Activated naive CD4-positive, alpha-beta T cell treated with anti-CD3 and anti-CD28 coated beads, Interleukin-2, amount 50 U/mL, for 24 hours (primary cell): ENCODE results near the gene OLFML3.
"Not testable (repeated sequence)": the region's sequence is repeated elsewhere in the genome, so short reads cannot be mapped to it uniquely, and the experiment has no call there.

ENCODE experiments used
- H3K27ac Mint-ChIP-seq: one replicate; pipeline ENCODE4 v1.8.0; 2021; ENCODE audit warnings: mild to moderate bottlenecking, mixed read lengths
- H3K27me3 Mint-ChIP-seq: one replicate; pipeline ENCODE4 v1.8.0; 2021; ENCODE audit warnings: mixed read lengths
- H3K36me3 Mint-ChIP-seq: one replicate; pipeline ENCODE4 v1.8.0; 2021; ENCODE audit warnings: mixed read lengths
- H3K4me1 Mint-ChIP-seq: one replicate; pipeline ENCODE4 v1.8.0; 2021; ENCODE audit warnings: mixed read lengths
- H3K4me3 Mint-ChIP-seq: one replicate; pipeline ENCODE4 v1.8.0; 2021; ENCODE audit warnings: mild to moderate bottlenecking, mixed read lengths
- H3K9me3 Mint-ChIP-seq: one replicate; pipeline ENCODE4 v1.8.0; 2021; ENCODE audit warnings: mixed read lengths

Gene OLFML3

DNA sequence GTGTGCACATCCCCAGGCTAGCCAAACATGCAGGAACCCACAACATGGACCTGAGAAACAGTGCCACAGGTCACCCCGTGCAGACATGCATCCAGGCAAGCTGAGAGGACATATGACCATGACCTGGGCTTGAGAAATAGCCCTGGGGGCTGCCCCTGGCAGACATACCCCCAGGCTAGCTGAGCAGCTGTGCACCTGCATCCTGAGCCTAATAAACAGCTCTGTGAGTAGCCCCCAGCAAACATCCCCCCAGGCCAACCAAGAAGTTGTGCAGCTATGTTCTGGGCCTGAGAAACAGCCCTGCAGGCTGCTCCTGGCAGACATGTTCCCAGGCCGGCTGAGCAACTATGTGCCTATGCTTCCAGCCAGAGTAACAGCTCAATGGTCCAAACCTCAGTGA lies 14.5 kb downstream of the OLFML3 start:
- Mint-ChIP-seq H3K9me3 (peaks cover 13% of the 10 kb centered on the region), H3K36me3 (peaks cover 13% of the 10 kb centered on the region), H3K4me3 (no peak overlapping the region), H3K27me3 (peaks cover 1% of the 10 kb centered on the region), H3K4me1 (peaks cover 10% of the 10 kb centered on the region), H3K27ac (no peak overlapping the region)

DNA sequence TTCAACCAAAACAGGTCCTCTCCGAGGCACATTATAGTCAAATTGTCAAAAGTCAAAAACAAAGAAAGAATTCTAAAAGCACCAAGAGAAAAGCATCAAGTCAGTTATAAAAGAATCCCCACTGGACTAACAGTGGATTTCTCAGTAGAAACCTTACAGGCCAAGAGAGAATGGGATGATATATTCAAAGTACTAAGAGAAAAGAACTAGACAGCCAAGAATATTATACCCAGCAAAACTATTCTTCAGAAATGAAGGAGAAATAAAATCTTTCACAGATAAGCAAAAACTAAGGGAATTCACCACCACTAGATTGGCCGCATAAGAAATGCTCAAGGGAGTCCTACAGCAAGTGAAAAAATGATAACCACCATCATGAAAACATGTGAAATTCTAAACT lies 16.1 kb downstream of the OLFML3 start:
- Mint-ChIP-seq H3K27me3 (peaks cover 1% of the 10 kb centered on the region), H3K36me3 (peaks cover 13% of the 10 kb centered on the region), H3K4me1 (peaks cover 10% of the 10 kb centered on the region), H3K4me3 (no peak overlapping the region), H3K27ac (peak overlapping the region; percentile 66), H3K9me3 (peaks cover 13% of the 10 kb centered on the region)

DNA sequence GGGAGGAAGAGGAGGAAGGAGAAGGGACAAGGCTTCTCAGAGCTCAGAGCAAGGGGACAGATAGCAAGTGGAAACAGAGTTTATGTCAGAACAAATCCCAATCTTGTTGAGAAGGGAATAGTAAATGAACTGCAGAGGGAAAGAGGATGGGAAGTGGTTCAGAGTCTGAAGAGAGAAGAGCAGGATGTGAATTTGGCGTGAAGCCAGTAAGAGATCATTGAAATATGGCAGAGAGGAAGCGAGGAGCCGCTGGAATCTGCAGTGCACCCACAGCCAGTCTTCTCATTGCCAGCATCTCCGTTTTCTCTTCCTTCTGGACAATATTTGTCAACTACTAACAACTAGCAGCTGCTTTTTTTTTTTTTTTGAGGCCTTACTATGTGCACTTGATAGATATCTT lies 19.1 kb downstream of the OLFML3 start:
- H3K36me3 Mint-ChIP-seq: peaks cover 13% of the 10 kb centered on the region
- H3K27me3 Mint-ChIP-seq: peaks cover 2% of the 10 kb centered on the region
- H3K9me3 Mint-ChIP-seq: peaks cover 13% of the 10 kb centered on the region
- no peak overlapping the region for H3K27ac Mint-ChIP-seq
- H3K4me3 Mint-ChIP-seq: no peak overlapping the region
- peaks cover 10% of the 10 kb centered on the region for H3K4me1 Mint-ChIP-seq

- Mint-ChIP-seq H3K9me3 (peaks cover 10% of the 10 kb centered on the region), H3K27ac (no peak overlapping the region), H3K4me1 (peaks cover 10% of the 10 kb centered on the region), H3K4me3 (no peak overlapping the region), H3K27me3 (peaks cover 2% of the 10 kb centered on the region), H3K36me3 (peaks cover 11% of the 10 kb centered on the region)
These were observed 20.0 kb downstream of the OLFML3 start for GRCh38 chr1:113999233-113999632.

DNA sequence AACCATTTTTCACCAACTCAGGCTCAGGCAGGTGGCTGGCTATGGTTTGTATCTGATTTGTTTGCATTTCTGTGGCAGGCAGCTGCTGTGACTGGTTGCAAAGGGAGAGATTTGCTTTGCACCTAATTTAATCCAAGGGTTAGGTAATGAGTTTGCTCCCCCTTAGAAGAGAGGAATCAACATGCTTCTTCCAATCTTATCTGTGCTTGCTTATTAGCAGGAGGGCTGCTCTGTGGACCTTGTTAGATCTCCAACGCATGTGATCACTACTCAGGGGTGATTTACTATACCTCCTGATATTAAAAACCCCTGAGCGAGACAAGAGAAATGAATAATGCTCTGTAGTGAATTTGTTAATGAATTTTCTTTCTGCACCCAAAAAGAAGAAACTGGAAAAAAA lies 20.5 kb downstream of the OLFML3 start:
- peaks cover 7% of the 10 kb centered on the region for H3K9me3 Mint-ChIP-seq
- H3K4me3 Mint-ChIP-seq: no peak overlapping the region
- H3K36me3 Mint-ChIP-seq: peaks cover 7% of the 10 kb centered on the region
- no peak overlapping the region for H3K27ac Mint-ChIP-seq
- peaks cover 10% of the 10 kb centered on the region for H3K4me1 Mint-ChIP-seq
- H3K27me3 Mint-ChIP-seq: peaks cover 2% of the 10 kb centered on the region

DNA sequence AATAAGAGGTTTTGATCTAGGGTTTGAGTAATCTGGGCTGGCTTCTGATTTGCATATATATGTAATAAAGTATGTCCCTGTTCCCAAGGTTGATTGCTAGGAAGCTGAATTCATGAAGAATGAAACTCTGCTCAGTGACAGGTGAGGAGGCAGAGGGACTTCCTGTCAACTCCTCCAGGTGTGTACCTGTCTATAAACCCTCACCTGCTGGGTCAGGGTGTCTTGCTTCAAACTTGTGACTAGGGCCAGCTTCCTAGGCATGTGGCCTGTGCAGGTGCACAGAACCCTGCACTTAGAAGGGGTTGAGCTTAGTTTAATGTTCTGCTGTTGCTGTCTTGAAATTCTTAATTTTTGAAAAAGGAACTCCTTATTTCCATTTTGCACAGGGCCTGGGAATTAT lies 21.1 kb downstream of the OLFML3 start:
- peaks cover 2% of the 10 kb centered on the region for H3K27me3 Mint-ChIP-seq
- no peak overlapping the region for H3K27ac Mint-ChIP-seq
- peaks cover 2% of the 10 kb centered on the region for H3K36me3 Mint-ChIP-seq
- H3K4me1 Mint-ChIP-seq: peaks cover 10% of the 10 kb centered on the region
- H3K4me3 Mint-ChIP-seq: no peak overlapping the region
- H3K9me3 Mint-ChIP-seq: peaks cover 4% of the 10 kb centered on the region

DNA sequence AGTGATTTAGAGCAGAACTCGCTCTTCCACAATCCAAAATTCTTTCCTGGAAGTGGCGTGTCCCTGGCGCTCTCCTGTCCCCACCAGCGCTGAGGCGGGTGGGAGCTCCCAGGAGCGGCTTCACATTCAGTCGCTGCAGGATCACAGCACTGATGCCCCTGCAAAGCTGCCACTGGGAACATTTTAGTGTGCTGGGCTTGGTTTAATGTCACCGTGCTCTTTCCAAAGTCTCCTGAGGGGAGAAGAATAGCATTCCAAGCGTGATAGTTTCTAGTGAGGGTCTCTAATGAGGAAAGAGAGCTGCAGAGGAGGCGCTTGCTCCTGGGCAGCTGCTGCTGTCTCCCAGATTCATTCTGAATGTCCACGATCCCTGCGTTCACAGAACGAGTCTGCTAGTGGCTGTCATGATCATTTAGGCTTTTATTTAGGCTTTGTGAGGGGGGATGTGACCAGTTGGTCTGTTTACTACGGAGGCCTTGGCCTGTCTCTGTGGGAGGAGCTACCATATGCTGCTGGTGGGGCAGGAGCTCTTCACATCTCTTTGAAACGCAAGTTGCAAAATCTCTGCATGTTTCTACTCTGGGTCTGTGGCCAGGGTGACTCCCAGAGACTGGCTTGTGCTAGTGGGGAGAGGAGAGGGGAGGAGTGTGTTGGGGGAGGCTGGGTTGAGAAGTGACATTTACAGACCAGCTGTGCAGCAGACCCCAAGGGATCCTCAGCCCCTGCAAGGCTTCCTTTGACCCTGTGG lies 23.4 kb downstream of the OLFML3 start:
- peaks cover 10% of the 10 kb centered on the region for H3K4me1 Mint-ChIP-seq
- no peaks in the 10 kb centered on the region for H3K36me3 Mint-ChIP-seq
- no peaks in the 10 kb centered on the region for H3K9me3 Mint-ChIP-seq
- peaks cover 2% of the 10 kb centered on the region for H3K27me3 Mint-ChIP-seq
- no peak overlapping the region for H3K27ac Mint-ChIP-seq
- H3K4me3 Mint-ChIP-seq: no peak overlapping the region

- no peaks in the 10 kb centered on the region for H3K9me3 Mint-ChIP-seq
- no peak overlapping the region for H3K4me3 Mint-ChIP-seq
- no peak overlapping the region for H3K27ac Mint-ChIP-seq
- no peaks in the 10 kb centered on the region for H3K36me3 Mint-ChIP-seq
- peaks cover 4% of the 10 kb centered on the region for H3K4me1 Mint-ChIP-seq
- peaks cover 2% of the 10 kb centered on the region for H3K27me3 Mint-ChIP-seq
These were observed 24.2 kb downstream of the OLFML3 start for GRCh38 chr1:114003431-114003830.

- not testable (repeated sequence) for H3K36me3 Mint-ChIP-seq, H3K9me3 Mint-ChIP-seq, H3K4me1 Mint-ChIP-seq
These were observed 27.6 kb downstream of the OLFML3 start for GRCh38 chr1:114006825-114007224.

GRCh38 chr1:114008480-114008941 lies 29.2 kb downstream of the OLFML3 start:
- H3K27me3 Mint-ChIP-seq: no peaks in the 10 kb centered on the region
- no peaks in the 10 kb centered on the region for H3K36me3 Mint-ChIP-seq
- no peak overlapping the region for H3K4me3 Mint-ChIP-seq
- no peaks in the 10 kb centered on the region for H3K4me1 Mint-ChIP-seq
- no peak overlapping the region for H3K27ac Mint-ChIP-seq
- H3K9me3 Mint-ChIP-seq: no peaks in the 10 kb centered on the region

More at GRCh38 chr1:114006825-114007224, 27.6 kb downstream of the OLFML3 start:
- H3K4me3 Mint-ChIP-seq, H3K27me3 Mint-ChIP-seq, H3K27ac Mint-ChIP-seq: not testable (repeated sequence)

DNA sequence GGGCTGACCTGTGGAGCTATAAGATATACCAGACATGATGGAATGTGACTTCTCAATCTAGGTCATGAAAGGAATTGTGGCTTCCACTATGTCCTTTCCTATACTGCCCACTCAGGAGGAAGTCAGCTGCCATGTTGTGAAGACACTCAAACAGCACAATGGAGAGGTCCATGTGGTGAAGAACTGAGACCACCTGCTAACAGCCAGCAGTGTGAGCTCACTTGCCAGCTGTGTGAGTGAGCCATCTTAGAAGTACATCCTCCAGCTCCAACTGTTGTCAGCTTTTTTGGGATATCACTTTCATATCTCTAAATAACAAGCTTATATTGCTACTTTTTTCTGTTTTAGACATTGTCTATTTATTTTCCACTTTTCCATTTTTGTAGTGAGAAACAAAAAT lies 29.7 kb downstream of the OLFML3 start:
- H3K36me3 Mint-ChIP-seq: no peaks in the 10 kb centered on the region
- H3K4me1 Mint-ChIP-seq: no peaks in the 10 kb centered on the region
- no peaks in the 10 kb centered on the region for H3K27me3 Mint-ChIP-seq
- no peaks in the 10 kb centered on the region for H3K9me3 Mint-ChIP-seq
- H3K27ac Mint-ChIP-seq: no peak overlapping the region
- no peak overlapping the region for H3K4me3 Mint-ChIP-seq

DNA sequence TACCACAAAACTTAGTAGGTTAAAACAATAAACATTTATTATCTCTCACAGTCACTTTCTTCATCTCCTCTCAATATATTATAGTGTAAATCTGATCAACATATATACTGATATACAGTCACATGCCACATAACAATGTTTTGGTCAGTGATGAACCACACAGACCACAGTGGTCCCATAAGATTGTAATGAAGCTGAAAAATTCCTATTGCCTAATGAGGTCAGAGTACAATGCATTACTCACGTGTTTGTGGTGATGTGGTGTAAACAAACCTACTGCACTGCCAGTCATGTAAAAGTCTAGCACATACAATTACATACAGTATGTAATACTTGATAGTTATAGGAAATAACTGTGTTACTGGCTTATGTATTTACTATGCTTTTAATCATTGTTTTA lies 30.1 kb downstream of the OLFML3 start:
- Mint-ChIP-seq H3K36me3 (no peaks in the 10 kb centered on the region), H3K27ac (no peak overlapping the region), H3K4me1 (no peaks in the 10 kb centered on the region), H3K9me3 (no peaks in the 10 kb centered on the region), H3K4me3 (no peak overlapping the region), H3K27me3 (no peaks in the 10 kb centered on the region)

GRCh38 chr1:114010433-114011184 lies 31.3 kb downstream of the OLFML3 start:
- Mint-ChIP-seq H3K27me3 (no peaks in the 10 kb centered on the region), H3K27ac (no peak overlapping the region), H3K9me3 (no peaks in the 10 kb centered on the region), H3K36me3 (no peaks in the 10 kb centered on the region), H3K4me1 (no peaks in the 10 kb centered on the region), H3K4me3 (no peak overlapping the region)

DNA sequence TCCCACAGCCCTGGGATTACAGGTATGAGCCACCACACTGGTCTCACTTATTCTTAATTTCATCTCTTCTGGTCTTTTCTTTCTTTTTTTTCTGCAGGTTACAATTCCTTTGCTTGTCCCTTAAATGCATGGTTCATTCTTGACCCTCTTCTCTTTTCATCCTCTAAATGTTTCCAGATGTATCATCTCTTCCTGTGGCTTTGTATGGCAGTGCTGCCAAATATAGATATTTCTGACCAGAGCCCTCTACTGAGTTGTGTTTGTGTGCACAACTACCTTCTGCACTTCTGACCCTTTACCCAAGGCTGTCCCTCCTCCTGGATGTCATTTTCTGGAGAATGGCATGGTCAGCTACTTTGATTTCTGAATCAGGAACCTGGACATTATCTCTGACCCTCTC lies 32.5 kb downstream of the OLFML3 start:
- H3K27ac Mint-ChIP-seq: no peak overlapping the region
- no peaks in the 10 kb centered on the region for H3K27me3 Mint-ChIP-seq
- H3K4me3 Mint-ChIP-seq: no peak overlapping the region
- no peaks in the 10 kb centered on the region for H3K9me3 Mint-ChIP-seq
- no peaks in the 10 kb centered on the region for H3K4me1 Mint-ChIP-seq
- H3K36me3 Mint-ChIP-seq: no peaks in the 10 kb centered on the region

GRCh38 chr1:114015075-114015474 lies 35.8 kb downstream of the OLFML3 start:
- Mint-ChIP-seq H3K4me1 (no peaks in the 10 kb centered on the region), H3K4me3 (no peak overlapping the region), H3K36me3 (peaks cover 2% of the 10 kb centered on the region), H3K27ac (no peak overlapping the region), H3K9me3 (no peaks in the 10 kb centered on the region), H3K27me3 (no peaks in the 10 kb centered on the region)

GRCh38 chr1:114019724-114020123 lies 40.5 kb downstream of the OLFML3 start:
- not testable (repeated sequence) for H3K36me3 Mint-ChIP-seq, H3K4me3 Mint-ChIP-seq, H3K27ac Mint-ChIP-seq, H3K27me3 Mint-ChIP-seq, H3K9me3 Mint-ChIP-seq, H3K4me1 Mint-ChIP-seq
